ENCODE results near the gene AGL. TPM values are rescaled to one million over a fixed set of nuclear protein-coding genes. Genes with fewer than 3 reads are reported as not detected.

Gene AGL
- total RNA-seq, 2 experiments from 2014 or later = 8.6 to 9.6 TPM

GRCh38 chr1:99808391-99809115 is 41.6 kb upstream of the AGL start:
- Histone ChIP-seq H3K36me3 (ENCODE audit: insufficient read depth, low read length) (no peaks in the 10 kb centered on the region), H3K27me3 (ENCODE audit: control insufficient read depth in 1 of 2, insufficient read depth in 2 of 2, low read length in 2 of 2) (peaks cover 5 to 21% of the 10 kb centered on the region in 2 experiments), H3K9me3 (ENCODE audit: control insufficient read depth in 1 of 2, insufficient read depth in 1 of 2, low read length in 2 of 2) (no peaks in the 10 kb centered on the region), H3K4me1 (ENCODE audit: insufficient read depth, low read length) (no peaks in the 10 kb centered on the region), H3K27ac (ENCODE audit: low read depth in 1 of 2, low read length in 2 of 2) (no peak overlapping the region), H3K4me3 (ENCODE audit: low read length) (no peak overlapping the region)
- intact Hi-C loops (cut with DNase I, micrococcal nuclease) = loop anchor here (1.0 to 10.0 kb wide), 5 partner anchors 226 to 1060 kb away; partner anchors contain the start of genes SASS6 (in 1 of the 2) and TRMT13 (in 1 of the 2)
- POLR2A ChIA-PET = no interaction called here
- Mint-ChIP-seq H3K4me3 (no peak overlapping the region), H3K27me3 (peaks cover 14% of the 10 kb centered on the region), H3K9me3 (no peaks in the 10 kb centered on the region), H3K27ac (no peak overlapping the region), H3K36me3 (ENCODE audit: low read depth) (no peaks in the 10 kb centered on the region), H3K4me1 (ENCODE audit: low read depth) (peaks cover 7% of the 10 kb centered on the region)
- ATAC-seq (ENCODE audit: poor library complexity) (peak; percentile 86), DNase-seq (peak in 6 of 14 experiments; percentile 3 to 80 (median 52))
- CTCF ChIA-PET = no interaction called here
- TF ChIP-seq, protein P1, sequence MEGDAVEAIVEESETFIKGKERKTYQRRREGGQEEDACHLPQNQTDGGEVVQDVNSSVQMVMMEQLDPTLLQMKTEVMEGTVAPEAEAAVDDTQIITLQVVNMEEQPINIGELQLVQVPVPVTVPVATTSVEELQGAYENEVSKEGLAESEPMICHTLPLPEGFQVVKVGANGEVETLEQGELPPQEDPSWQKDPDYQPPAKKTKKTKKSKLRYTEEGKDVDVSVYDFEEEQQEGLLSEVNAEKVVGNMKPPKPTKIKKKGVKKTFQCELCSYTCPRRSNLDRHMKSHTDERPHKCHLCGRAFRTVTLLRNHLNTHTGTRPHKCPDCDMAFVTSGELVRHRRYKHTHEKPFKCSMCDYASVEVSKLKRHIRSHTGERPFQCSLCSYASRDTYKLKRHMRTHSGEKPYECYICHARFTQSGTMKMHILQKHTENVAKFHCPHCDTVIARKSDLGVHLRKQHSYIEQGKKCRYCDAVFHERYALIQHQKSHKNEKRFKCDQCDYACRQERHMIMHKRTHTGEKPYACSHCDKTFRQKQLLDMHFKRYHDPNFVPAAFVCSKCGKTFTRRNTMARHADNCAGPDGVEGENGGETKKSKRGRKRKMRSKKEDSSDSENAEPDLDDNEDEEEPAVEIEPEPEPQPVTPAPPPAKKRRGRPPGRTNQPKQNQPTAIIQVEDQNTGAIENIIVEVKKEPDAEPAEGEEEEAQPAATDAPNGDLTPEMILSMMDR (IDR thresholded peaks at IDR 0.05) = peak; percentile 86

DNA sequence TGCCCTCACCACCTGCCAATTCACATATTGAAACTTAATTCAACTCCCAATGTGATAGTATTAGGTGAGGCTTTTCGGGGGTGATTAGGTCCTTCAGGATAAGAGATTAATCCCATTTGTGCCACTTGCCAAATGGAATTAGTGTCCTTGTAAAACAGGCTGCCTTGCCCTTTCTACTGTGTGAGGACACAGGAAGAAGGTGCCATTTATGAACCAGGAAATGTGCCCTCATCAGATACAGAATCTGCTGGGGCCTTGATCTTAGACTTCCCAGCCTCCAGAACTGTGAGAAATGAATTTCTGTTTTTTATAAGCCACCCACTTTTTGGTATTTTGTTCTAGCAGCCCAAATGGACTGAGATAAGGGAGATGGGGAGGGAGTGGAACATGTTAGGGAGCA is 39.1 kb upstream of the AGL start:
- CTCF ChIA-PET = no interaction called here

DNA sequence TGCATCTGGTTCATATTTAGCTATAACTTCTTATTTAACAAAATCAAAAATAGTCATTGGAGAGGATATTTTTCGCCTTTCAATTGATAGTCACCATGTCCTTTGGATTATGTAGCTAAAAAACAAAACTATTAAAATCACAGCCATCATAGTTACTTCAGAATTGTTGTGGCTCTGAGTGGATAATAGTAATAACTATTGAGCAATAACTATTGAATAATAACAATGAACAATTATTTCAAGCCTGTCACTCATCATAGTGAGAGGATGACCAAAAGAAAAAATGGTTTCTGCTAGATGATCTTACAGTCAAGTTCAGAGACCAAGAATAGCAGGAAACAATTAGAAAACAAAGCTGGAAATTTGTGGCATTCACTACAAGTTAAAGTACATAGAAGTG is 38.4 kb upstream of the AGL start:
- POLR2A ChIA-PET = no interaction called here
- peaks cover 19% of the 10 kb centered on the region for H3K27me3 Mint-ChIP-seq
- intact Hi-C loops (cut with DNase I, micrococcal nuclease) = no loop called here

More for the DNA sequence above, 39.1 kb upstream of the AGL start:
- ATAC-seq (ENCODE audit: poor library complexity) = no peak
- H3K27me3 ChIP-seq (ENCODE audit: control insufficient read depth in 1 of 2, insufficient read depth in 2 of 2, low read length in 2 of 2) = peaks cover 5 to 16% of the 10 kb centered on the region in 2 experiments
- POLR2A ChIA-PET = no interaction called here
- H3K36me3 ChIP-seq (ENCODE audit: insufficient read depth, low read length) = no peaks in the 10 kb centered on the region
- Mint-ChIP-seq H3K27ac (no peak overlapping the region), H3K9me3 (no peaks in the 10 kb centered on the region), H3K4me3 (no peak overlapping the region), H3K27me3 (peaks cover 19% of the 10 kb centered on the region), H3K36me3 (ENCODE audit: low read depth) (no peaks in the 10 kb centered on the region), H3K4me1 (ENCODE audit: low read depth) (peaks cover 7% of the 10 kb centered on the region)
- TF ChIP-seq, protein P1 (IDR thresholded peaks at IDR 0.05) = no peak
- no peaks in the 10 kb centered on the region for H3K4me1 ChIP-seq (ENCODE audit: insufficient read depth, low read length)
- H3K9me3 ChIP-seq (ENCODE audit: control insufficient read depth in 1 of 2, insufficient read depth in 1 of 2, low read length in 2 of 2) = no peaks in the 10 kb centered on the region
- no peak overlapping the region for H3K27ac ChIP-seq (ENCODE audit: low read depth in 1 of 2, low read length in 2 of 2)
- no peak overlapping the region for H3K4me3 ChIP-seq (ENCODE audit: low read length)
- intact Hi-C loops (cut with DNase I, micrococcal nuclease) = no loop called here
- DNase-seq = no peak

More for the DNA sequence above, 38.4 kb upstream of the AGL start:
- H3K27me3 ChIP-seq (ENCODE audit: control insufficient read depth in 1 of 2, insufficient read depth in 2 of 2, low read length in 2 of 2) = peaks cover 5 to 13% of the 10 kb centered on the region in 2 experiments
- Mint-ChIP-seq H3K4me1 (ENCODE audit: low read depth) (peaks cover 7% of the 10 kb centered on the region), H3K4me3 (no peak overlapping the region), H3K27ac (no peak overlapping the region), H3K36me3 (ENCODE audit: low read depth) (no peaks in the 10 kb centered on the region), H3K9me3 (no peaks in the 10 kb centered on the region)
- no peaks in the 10 kb centered on the region for H3K36me3 ChIP-seq (ENCODE audit: insufficient read depth, low read length)
- H3K4me3 ChIP-seq (ENCODE audit: low read length) = no peak overlapping the region
- TF ChIP-seq, protein P1 (IDR thresholded peaks at IDR 0.05) = no peak
- DNase-seq (no peak), ATAC-seq (ENCODE audit: poor library complexity) (no peak)
- H3K27ac ChIP-seq (ENCODE audit: low read depth in 1 of 2, low read length in 2 of 2) = no peak overlapping the region
- no peaks in the 10 kb centered on the region for H3K9me3 ChIP-seq (ENCODE audit: control insufficient read depth in 1 of 2, insufficient read depth in 1 of 2, low read length in 2 of 2)
- CTCF ChIA-PET = no interaction called here
- no peaks in the 10 kb centered on the region for H3K4me1 ChIP-seq (ENCODE audit: insufficient read depth, low read length)
